ENCODE data around the gene SFXN4. TPM values are rescaled to one million over a fixed set of nuclear protein-coding genes. Genes with fewer than 3 reads are reported as not detected.

The SFXN4 gene
- total RNA-seq, 2 donors from 2014 or later: 20.5 to 32.0 TPM

DNA sequence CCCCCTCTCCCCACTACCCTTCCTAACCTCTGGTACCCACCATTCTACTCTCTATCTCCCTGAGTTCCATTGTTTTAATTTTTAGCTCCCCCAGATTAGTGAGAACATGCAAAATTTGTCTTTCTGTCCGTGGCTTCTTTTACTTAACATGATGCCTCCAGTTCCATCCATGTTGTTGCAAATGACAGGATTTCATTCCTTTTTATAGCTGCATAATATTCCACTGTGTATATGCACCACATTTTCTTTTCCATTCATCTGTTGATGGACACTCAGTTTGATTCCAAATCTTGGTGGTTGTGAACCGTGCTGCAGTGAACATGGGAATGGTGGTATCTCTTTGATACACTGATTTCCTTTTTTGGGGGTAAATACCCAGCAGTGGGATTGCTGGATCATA is 39.6 kb downstream of the SFXN4 start:
- peaks cover 1% of the 10 kb centered on the region for H3K4me1 ChIP-seq
- DNase-seq: no peak
- no peak overlapping the region for H3K27ac ChIP-seq
- TF ChIP-seq, protein P1, sequence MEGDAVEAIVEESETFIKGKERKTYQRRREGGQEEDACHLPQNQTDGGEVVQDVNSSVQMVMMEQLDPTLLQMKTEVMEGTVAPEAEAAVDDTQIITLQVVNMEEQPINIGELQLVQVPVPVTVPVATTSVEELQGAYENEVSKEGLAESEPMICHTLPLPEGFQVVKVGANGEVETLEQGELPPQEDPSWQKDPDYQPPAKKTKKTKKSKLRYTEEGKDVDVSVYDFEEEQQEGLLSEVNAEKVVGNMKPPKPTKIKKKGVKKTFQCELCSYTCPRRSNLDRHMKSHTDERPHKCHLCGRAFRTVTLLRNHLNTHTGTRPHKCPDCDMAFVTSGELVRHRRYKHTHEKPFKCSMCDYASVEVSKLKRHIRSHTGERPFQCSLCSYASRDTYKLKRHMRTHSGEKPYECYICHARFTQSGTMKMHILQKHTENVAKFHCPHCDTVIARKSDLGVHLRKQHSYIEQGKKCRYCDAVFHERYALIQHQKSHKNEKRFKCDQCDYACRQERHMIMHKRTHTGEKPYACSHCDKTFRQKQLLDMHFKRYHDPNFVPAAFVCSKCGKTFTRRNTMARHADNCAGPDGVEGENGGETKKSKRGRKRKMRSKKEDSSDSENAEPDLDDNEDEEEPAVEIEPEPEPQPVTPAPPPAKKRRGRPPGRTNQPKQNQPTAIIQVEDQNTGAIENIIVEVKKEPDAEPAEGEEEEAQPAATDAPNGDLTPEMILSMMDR (IDR thresholded peaks at IDR 0.05): no peak
- no peak for TF ChIP-seq POLR2A (IDR thresholded peaks at IDR 0.05)
- H3K4me3 ChIP-seq: no peak overlapping the region
- intact Hi-C loops (cut with DNase I): no loop called here
- H3K27me3 ChIP-seq: no peaks in the 10 kb centered on the region
- peaks cover 0 to 5% of the 10 kb centered on the region in 2 donors for H3K36me3 ChIP-seq (replicated peaks in 1 of 2; ENCODE audit: insufficient read depth in 1 of 2, low read depth in 2 of 2)
- 94 to 95% methylated on average over 2 of the region's 2 CpGs for WGBS, 2 donors
- H3K9me3 ChIP-seq: no peaks in the 10 kb centered on the region
- ATAC-seq: no peak

DNA sequence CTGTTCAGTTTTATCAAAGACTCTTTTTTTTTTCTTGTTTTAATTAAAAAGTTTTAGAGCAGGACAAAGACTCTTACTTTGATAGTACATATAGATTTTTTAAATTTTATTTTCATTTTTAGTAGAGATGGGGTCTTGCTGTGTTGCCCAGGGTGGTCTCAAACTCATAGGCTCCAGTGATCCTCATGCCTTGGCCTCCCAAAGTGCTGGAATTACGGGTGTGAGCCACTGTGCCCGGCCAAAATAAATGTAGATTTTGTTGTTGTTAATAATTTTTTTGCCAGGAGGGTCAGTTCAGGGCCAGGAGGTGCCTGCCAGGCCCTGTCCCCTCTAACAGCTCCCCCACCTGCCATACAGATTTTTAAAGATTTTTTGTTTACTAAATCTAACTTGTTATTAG is 44.6 kb downstream of the SFXN4 start:
- H3K27me3 ChIP-seq: no peaks in the 10 kb centered on the region
- DNase-seq (no peak), ATAC-seq (no peak)
- peak overlapping the region in 3 of 4 donors; percentile 61 to 71 (median 67) for H3K27ac ChIP-seq
- no peaks in the 10 kb centered on the region for H3K9me3 ChIP-seq
- H3K4me1 ChIP-seq: peaks cover 15% of the 10 kb centered on the region
- 38 to 57% methylated on average over 2 of the region's 2 CpGs for WGBS, 2 donors
- H3K36me3 ChIP-seq (replicated peaks in 1 of 2; ENCODE audit: insufficient read depth in 1 of 2, low read depth in 2 of 2): peaks cover 0 to 3% of the 10 kb centered on the region in 2 donors
- H3K4me3 ChIP-seq: no peak overlapping the region
- TF ChIP-seq, protein P1 (IDR thresholded peaks at IDR 0.05): no peak
- no peak for TF ChIP-seq POLR2A (IDR thresholded peaks at IDR 0.05)
- intact Hi-C loops (cut with DNase I): no loop called here

DNA sequence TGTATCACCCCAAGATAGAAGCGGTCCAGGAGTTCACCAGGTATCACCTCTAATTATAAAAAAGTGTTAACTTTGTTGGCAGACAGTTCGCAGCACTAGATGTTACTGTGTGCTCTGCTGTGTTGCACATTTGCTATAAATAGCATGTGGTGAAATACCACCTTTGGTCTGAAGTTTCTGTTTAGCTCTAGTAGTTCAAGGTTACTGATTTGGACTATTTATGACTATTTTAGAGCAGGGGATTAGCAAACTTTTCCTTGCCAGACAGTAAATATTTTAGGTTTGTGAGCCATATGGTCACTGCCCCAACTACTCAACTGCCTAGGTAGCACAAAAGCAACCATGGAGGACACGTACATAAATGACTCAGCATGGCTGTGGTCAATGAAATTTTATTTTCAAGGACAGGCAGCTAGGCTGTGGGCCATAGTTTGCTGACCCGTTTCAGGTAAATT is 45.1 kb downstream of the SFXN4 start:
- Histone ChIP-seq H3K36me3 (replicated peaks in 1 of 2; ENCODE audit: insufficient read depth in 1 of 2, low read depth in 2 of 2) (peaks cover 0 to 3% of the 10 kb centered on the region in 2 donors), H3K4me1 (peaks cover 15% of the 10 kb centered on the region), H3K27ac (peak overlapping the region; percentile 61 to 71 (median 68)), H3K27me3 (no peaks in the 10 kb centered on the region), H3K9me3 (no peaks in the 10 kb centered on the region), H3K4me3 (no peak overlapping the region)
- peak; percentile 36 to 55 (median 52) for DNase-seq
- ATAC-seq: peak; percentile 86
- intact Hi-C loops (cut with DNase I): no loop called here
- 32 to 44% methylated on average over 4 of the region's 4 CpGs for WGBS, 2 donors
- TF ChIP-seq, protein P1 (IDR thresholded peaks at IDR 0.05): no peak
- TF ChIP-seq POLR2A (IDR thresholded peaks at IDR 0.05): no peak

DNA sequence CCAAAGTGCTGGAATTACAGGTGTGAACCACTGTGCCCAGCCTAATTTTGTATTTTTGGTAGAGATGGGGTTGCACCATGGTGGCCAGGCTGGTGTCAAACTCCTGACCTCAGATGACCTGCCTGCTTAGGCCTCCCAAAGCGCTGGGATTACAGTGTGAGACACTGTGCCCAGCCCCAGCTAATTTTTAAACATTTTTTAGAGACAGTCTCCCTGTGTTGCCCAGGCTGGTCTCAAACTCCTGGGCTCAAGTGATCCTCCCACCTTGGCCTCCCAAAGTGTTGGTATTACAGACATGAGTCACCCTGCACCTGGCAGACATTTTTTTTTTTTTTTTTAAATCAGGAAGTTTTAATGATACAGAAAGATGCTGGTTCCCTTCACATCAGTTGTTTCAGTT is 46.1 kb downstream of the SFXN4 start:
- intact Hi-C loops (cut with DNase I): no loop called here

More for the DNA sequence above, 46.1 kb downstream of the SFXN4 start:
- Histone ChIP-seq H3K9me3 (no peaks in the 10 kb centered on the region), H3K4me1 (peaks cover 15% of the 10 kb centered on the region), H3K27ac (peak overlapping the region in 2 of 4 donors; percentile 61 to 67), H3K4me3 (no peak overlapping the region), H3K36me3 (replicated peaks in 1 of 2; ENCODE audit: insufficient read depth in 1 of 2, low read depth in 2 of 2) (peaks cover 0 to 3% of the 10 kb centered on the region in 2 donors), H3K27me3 (no peaks in the 10 kb centered on the region)
- ATAC-seq (no peak), DNase-seq (no peak)
- TF ChIP-seq, protein P1 (IDR thresholded peaks at IDR 0.05): no peak
- no peak for TF ChIP-seq POLR2A (IDR thresholded peaks at IDR 0.05)
- WGBS, 2 donors: 100% methylated on average over 1 of the region's 1 CpG

All from body of pancreas (tissue), 4 donors.